Stimulated activated memory B cell treated with anti-CD40 and anti-IgM and Interleukin-4, amounts not matched to agents 10 μg/mL and 1 μg/mL and 100 μg/mL, for 72 hours (primary cell): ENCODE results near the gene RAB12.
A peak's percentile ranks its signal among the peaks of the same experiment; 100 is the strongest.
"Not testable (repeated sequence)": the region's sequence is repeated elsewhere in the genome, so short reads cannot be mapped to it uniquely, and the experiment has no call there.

Experiments used
- ATAC-seq: fragments of 150-1000 bp; cut with Tn5 transposase; 2 replicates; pipeline ENCODE4 v1.10.0; 2021
- H3K27ac Mint-ChIP-seq: one replicate; pipeline ENCODE4 v1.8.0; 2022; ENCODE audit warnings: mild to moderate bottlenecking, mixed read lengths
- H3K27me3 Mint-ChIP-seq: one replicate; pipeline ENCODE4 v1.8.0; 2022; ENCODE audit warnings: mixed read lengths
- H3K36me3 Mint-ChIP-seq: one replicate; pipeline ENCODE4 v1.8.0; 2022; ENCODE audit warnings: mixed read lengths
- H3K4me1 Mint-ChIP-seq: one replicate; pipeline ENCODE4 v1.8.0; 2022; ENCODE audit warnings: mixed read lengths
- H3K4me3 Mint-ChIP-seq: one replicate; pipeline ENCODE4 v1.8.0; 2022; ENCODE audit warnings: mild to moderate bottlenecking, moderate library complexity, mixed read lengths
- H3K9me3 Mint-ChIP-seq: one replicate; pipeline ENCODE4 v1.8.0; 2022; ENCODE audit warnings: mixed read lengths

RAB12 gene

DNA sequence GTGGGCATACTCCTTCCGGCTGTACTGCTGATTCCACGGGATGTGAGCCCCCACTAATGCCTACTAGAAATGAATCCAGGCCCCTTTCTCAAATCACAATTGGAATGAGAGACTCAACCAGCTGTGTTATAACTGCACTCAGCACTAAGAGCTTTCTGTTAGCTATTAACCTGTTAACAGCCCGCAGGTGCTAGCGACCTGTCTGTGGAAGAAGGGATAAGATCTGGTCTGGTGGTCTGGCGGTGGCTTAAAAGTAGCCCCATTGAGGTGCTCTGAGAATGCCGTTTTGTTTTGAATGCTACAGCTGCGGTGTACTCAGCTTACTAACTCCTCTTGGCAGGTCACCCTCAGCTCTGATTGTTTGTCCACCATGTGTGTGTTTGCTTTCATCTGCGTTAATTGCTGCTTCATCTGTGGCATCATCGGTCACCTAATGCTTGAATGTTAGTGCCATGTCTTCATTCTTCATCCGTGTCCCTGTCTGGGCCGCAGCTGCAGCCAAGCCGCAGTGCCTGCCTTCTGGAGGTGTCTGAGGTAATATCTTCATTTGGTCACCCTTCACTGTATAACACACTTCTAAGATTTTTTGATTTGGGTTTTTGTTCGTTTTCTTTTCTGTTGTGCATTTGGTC, 16.3 kb downstream of the RAB12 start:
- no peak for ATAC-seq
- H3K27ac Mint-ChIP-seq, result peak overlapping the region; percentile 72
- no peaks in the 10 kb centered on the region for H3K9me3 Mint-ChIP-seq
- peaks cover 40% of the 10 kb centered on the region for H3K4me1 Mint-ChIP-seq
- H3K36me3 Mint-ChIP-seq, result peaks cover 49% of the 10 kb centered on the region
- no peak overlapping the region for H3K4me3 Mint-ChIP-seq
- no peaks in the 10 kb centered on the region for H3K27me3 Mint-ChIP-seq

DNA sequence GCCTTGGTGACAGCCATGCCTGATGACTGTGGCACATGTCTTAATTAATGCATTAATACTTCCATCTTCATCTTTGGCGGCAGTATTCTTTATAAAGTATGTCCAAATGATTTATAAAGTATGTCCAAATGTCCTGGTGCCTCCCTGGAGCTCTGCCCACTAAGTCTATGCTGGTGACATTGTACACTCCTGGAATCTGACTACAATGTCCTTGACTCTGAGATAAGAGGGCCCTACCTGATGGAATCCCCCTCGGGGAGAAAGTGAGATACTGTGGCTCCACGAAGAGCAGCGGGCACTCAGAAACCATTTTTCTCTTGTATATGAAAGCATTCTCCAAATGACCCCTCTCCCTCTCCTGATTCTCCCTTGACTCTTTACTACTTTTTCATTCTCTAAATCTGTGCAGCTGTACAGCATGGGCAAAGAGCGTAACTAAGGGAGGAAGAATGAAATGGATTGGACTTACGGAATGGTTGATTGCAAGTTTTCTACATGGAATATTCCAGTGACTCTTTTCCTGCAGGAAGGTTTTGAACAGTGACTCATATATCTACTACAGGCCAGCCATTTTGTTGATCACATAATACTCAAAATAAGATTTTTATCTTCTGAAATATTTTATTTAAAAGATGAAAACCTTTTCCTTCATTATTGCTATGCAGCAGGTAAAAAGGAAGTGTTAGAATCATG, 17.3 kb downstream of the RAB12 start:
- Mint-ChIP-seq H3K36me3 (peaks cover 45% of the 10 kb centered on the region), H3K4me3 (no peak overlapping the region), H3K4me1 (peaks cover 32% of the 10 kb centered on the region), H3K27ac (peak overlapping the region; percentile 72), H3K27me3 (no peaks in the 10 kb centered on the region), H3K9me3 (no peaks in the 10 kb centered on the region)
- ATAC-seq, result no peak

DNA sequence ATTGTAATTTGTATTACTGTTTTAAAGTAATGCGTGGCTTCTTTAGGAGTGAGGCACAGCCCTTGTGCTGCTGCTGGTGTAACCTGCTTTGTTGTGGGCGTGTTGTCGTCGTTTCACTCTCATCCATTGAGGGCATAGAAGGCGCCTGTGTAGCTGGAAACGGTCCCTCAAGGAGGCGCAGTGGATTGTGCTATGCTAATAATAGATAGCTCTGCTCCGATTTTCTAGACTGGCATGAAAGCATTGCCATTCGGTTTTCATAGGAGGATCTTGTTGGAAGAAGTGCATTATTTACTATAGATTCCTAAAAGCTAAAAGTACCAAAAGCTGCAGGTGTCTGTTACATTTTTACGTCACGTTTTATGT, 17.9 kb downstream of the RAB12 start:
- H3K4me3 Mint-ChIP-seq, result no peak overlapping the region
- no peaks in the 10 kb centered on the region for H3K9me3 Mint-ChIP-seq
- peaks cover 27% of the 10 kb centered on the region for H3K4me1 Mint-ChIP-seq

DNA sequence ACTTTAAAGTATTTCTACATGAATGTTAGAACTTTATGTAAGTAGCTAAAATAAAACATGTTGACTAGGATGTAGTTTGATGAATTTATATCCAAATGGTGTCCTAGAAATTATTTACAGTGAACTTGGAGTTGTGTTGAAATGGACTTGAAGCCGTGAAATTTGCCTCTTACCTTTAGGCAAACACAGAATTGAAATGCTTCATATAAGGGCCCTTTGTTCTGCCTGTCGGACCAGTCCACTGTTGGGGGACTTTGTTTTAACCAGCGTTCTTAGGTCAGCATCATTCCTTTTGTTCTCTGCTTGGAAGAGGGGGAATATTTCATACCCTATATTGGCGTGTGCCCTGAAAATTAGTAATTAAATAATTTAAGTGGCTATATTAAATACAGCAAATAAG, 18.3 kb downstream of the RAB12 start:
- ATAC-seq, result no peak
- Mint-ChIP-seq H3K9me3 (no peaks in the 10 kb centered on the region), H3K4me3 (no peak overlapping the region), H3K27me3 (no peaks in the 10 kb centered on the region), H3K27ac (no peak overlapping the region), H3K36me3 (peaks cover 35% of the 10 kb centered on the region), H3K4me1 (peaks cover 22% of the 10 kb centered on the region)

More for the DNA sequence above, 17.9 kb downstream of the RAB12 start:
- ATAC-seq, result no peak
- Mint-ChIP-seq H3K27ac (no peak overlapping the region), H3K36me3 (peaks cover 40% of the 10 kb centered on the region), H3K27me3 (no peaks in the 10 kb centered on the region)

DNA sequence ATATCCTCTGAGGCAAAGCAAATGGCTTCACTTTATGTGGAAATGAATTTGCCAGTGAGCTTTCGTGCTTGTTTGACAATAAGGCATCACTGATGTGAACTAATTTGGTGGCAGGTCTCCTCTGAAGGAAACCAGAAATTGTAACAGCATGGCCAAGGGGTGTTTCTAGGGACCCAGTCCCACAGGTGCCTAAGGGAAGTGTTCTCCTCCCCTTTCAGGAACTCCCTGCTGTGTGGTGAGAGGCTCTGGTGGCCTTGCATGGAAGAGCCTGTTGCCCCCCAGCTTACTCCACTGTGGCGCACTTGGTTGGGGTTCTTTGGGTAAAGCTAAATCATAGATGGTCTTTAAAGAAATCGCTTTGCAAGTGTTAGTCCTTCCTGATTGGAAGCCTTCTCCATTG, 20.4 kb downstream of the RAB12 start:
- Mint-ChIP-seq H3K4me1 (peaks cover 1% of the 10 kb centered on the region), H3K4me3 (no peak overlapping the region), H3K27me3 (no peaks in the 10 kb centered on the region), H3K9me3 (no peaks in the 10 kb centered on the region), H3K27ac (no peak overlapping the region), H3K36me3 (peaks cover 47% of the 10 kb centered on the region)
- no peak for ATAC-seq

DNA sequence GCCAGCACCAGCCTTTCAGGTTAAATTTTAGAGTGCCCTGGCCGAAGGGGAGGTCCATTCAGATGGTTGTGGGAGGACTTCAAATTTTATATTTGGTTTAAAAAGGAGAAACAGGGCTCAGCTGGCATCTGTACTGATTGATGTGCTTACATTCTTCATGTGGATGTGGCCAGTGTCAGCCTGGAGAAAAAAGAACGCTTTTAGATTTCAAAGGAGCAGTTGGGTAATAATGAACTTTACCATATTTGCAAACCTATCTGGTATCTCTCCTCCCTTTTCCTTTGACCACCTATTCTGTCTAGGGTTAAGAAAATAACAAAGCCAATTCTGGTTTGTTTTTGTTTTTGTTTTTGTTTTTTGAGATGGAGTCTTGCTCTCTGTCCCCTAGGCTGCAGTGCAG, 21.3 kb downstream of the RAB12 start:
- no peak for ATAC-seq
- Mint-ChIP-seq H3K4me3 (no peak overlapping the region), H3K27me3 (no peaks in the 10 kb centered on the region), H3K27ac (no peak overlapping the region), H3K36me3 (peaks cover 48% of the 10 kb centered on the region), H3K9me3 (no peaks in the 10 kb centered on the region), H3K4me1 (no peaks in the 10 kb centered on the region)

DNA sequence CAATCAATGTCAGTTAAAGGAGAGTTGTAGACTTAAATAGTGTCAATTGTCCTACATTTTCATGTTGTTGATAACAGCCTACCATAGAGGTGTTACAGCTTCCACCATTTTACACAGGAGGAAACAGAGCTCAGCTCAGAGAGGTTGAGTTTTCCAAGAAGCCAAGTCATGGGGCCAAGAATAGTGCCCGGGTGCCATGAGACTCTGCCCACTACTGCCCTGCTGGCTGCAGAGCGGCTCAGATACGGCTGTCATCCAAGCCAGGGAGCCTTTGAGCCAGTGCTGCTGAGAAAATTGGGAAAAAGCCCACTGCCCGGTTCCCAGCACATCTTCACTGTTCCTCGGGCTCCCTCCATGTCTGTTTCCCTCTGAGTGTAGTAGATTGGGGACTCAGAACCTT, 22.0 kb downstream of the RAB12 start:
- Mint-ChIP-seq H3K4me1 (no peaks in the 10 kb centered on the region), H3K27me3 (no peaks in the 10 kb centered on the region), H3K36me3 (peaks cover 47% of the 10 kb centered on the region), H3K4me3 (no peak overlapping the region), H3K9me3 (no peaks in the 10 kb centered on the region), H3K27ac (no peak overlapping the region)
- ATAC-seq, result no peak

DNA sequence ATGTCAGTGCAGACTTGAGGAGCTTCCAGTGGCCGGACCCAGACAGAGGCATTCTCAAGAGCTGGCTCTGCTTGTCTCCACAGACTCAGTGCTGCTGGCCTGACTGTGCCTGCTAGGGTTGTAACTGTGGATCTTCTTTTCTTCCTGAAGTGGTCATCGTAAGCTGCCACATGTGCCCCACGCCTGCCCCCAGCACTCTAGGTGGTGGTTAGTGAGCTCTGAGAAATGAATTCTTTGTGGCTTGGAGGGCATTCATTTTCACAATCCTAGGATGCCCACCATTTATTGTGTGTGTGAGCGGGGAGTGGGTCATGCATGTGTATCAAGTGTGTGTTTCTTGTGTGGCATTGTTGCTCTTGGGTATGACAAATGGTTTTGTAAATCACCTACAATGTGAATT, 23.1 kb downstream of the RAB12 start:
- Mint-ChIP-seq H3K9me3 (no peaks in the 10 kb centered on the region), H3K27ac (no peak overlapping the region), H3K4me1 (no peaks in the 10 kb centered on the region), H3K4me3 (no peak overlapping the region), H3K27me3 (no peaks in the 10 kb centered on the region), H3K36me3 (peaks cover 46% of the 10 kb centered on the region)
- ATAC-seq, result no peak

DNA sequence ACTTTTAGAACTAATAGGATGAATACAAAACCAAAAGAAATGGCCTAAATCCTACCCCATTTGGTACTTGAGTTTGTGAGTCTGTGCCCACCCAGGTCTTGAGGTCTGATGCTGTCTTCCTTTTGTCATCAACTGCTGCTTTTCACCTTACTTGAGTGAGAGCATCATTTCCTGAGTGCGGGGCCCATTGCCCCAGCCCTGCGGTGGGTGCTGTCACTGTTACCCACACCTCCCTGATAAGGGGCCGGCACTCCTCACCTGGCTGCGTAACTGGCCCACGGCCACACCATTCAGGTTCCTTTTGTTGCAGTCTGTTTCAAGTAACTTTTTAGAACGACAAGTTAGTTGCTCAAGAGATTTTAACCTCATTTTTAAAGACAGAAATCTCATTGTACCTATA, 25.3 kb downstream of the RAB12 start:
- Mint-ChIP-seq H3K4me3 (no peak overlapping the region), H3K27ac (no peak overlapping the region), H3K4me1 (no peaks in the 10 kb centered on the region), H3K36me3 (peaks cover 64% of the 10 kb centered on the region), H3K27me3 (no peaks in the 10 kb centered on the region), H3K9me3 (no peaks in the 10 kb centered on the region)
- ATAC-seq, result no peak

DNA sequence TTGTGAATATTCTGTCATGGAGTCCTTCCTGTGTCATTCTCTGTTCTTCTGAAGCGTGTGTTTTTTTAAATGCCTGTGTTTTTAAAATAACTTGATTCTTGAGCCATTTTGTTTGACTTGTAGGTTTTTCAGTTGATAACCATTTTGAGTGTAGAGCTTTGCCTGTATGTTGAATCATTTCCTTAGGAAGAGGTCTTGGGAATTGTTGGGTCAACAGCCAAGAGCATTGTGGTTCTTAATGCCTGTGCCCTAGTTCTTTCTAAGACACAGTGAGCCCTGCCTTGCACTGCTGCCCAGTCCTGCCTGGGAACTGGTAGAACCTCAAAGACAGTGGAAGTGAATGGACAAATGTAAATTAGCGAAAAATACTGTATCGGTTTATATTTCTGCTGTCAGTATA, 25.9 kb downstream of the RAB12 start:
- H3K4me1 Mint-ChIP-seq, result no peaks in the 10 kb centered on the region
- no peaks in the 10 kb centered on the region for H3K27me3 Mint-ChIP-seq
- no peaks in the 10 kb centered on the region for H3K9me3 Mint-ChIP-seq
- H3K36me3 Mint-ChIP-seq, result peaks cover 69% of the 10 kb centered on the region
- no peak overlapping the region for H3K27ac Mint-ChIP-seq
- H3K4me3 Mint-ChIP-seq, result no peak overlapping the region
- ATAC-seq, result no peak

DNA sequence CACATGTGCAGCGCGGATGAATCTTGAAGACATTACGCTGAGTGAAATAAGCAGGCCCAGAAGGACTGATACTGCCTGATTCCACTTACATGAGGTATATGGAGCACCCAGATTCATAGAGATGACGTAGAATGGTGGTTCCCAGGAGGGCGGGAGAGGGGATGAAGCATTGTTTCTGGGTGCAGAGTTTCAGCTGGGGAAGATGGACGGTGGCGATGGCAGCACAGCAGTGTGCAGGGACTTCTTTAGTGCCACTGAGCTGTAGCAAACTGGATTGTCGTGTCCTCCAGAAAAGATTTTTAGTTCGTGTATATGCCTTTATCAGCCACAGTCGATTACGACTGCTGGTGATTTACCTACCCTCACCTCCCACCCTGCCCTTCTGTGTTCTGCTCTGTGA, 30.5 kb downstream of the RAB12 start:
- peaks cover 60% of the 10 kb centered on the region for H3K36me3 Mint-ChIP-seq
- H3K9me3 Mint-ChIP-seq, result no peaks in the 10 kb centered on the region
- H3K4me1 Mint-ChIP-seq, result peaks cover 7% of the 10 kb centered on the region
- H3K4me3 Mint-ChIP-seq, result no peak overlapping the region
- ATAC-seq, result no peak
- no peaks in the 10 kb centered on the region for H3K27me3 Mint-ChIP-seq
- no peak overlapping the region for H3K27ac Mint-ChIP-seq

DNA sequence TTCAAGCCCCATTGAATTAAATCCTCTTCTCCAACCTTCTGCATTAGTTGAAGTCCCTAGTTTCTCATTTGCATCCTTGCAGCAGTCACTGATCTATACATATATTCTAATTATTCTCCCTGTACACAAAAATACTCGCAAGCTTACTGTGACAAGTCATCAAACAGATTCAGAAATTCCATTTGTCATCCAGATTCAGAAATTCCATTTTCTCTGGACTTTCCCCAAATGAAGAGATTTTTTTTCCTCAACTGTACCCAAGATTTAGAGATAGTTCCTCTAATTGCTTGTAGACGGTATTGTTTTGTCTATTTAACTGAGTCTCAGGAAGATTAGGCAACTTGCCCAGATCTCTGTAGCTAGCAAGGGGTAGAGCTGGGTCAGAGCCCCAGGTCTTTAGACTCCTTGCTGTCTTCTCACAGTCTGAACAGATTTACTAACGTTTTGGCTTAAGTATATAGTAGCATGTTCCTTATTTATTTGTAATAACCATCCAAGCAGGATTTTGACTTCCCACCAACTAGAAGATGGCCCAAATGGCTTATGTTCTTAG, 34.2 kb downstream of the RAB12 start:
- no peak overlapping the region for H3K4me3 Mint-ChIP-seq
- peaks cover 5% of the 10 kb centered on the region for H3K9me3 Mint-ChIP-seq
- H3K27ac Mint-ChIP-seq, result no peak overlapping the region
- H3K4me1 Mint-ChIP-seq, result peaks cover 7% of the 10 kb centered on the region
- peaks cover 32% of the 10 kb centered on the region for H3K36me3 Mint-ChIP-seq
- no peaks in the 10 kb centered on the region for H3K27me3 Mint-ChIP-seq
- no peak for ATAC-seq

DNA sequence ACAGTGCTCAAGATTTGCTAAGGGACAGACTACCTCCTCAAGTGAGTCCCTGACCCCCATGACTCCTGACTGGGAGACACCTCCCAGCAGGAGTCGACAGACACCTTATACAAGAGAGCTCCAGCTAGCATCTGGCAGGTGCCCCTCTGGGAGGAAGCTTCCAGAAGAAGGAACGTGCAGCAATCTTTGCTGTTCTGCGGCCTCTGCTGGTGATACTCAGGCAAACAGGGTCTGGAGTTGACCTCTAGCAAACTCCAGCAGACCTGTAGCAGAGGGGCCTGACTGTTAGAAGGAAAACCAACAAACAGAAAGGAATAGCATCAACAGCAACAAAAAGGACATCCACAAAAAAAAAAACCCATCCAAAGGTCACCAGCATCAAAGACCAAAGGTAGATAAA, 38.1 kb downstream of the RAB12 start:
- peaks cover 23% of the 10 kb centered on the region for H3K4me1 Mint-ChIP-seq
- H3K27ac Mint-ChIP-seq, ATAC-seq, H3K9me3 Mint-ChIP-seq, H3K27me3 Mint-ChIP-seq, H3K4me3 Mint-ChIP-seq, H3K36me3 Mint-ChIP-seq: not testable (repeated sequence)

DNA sequence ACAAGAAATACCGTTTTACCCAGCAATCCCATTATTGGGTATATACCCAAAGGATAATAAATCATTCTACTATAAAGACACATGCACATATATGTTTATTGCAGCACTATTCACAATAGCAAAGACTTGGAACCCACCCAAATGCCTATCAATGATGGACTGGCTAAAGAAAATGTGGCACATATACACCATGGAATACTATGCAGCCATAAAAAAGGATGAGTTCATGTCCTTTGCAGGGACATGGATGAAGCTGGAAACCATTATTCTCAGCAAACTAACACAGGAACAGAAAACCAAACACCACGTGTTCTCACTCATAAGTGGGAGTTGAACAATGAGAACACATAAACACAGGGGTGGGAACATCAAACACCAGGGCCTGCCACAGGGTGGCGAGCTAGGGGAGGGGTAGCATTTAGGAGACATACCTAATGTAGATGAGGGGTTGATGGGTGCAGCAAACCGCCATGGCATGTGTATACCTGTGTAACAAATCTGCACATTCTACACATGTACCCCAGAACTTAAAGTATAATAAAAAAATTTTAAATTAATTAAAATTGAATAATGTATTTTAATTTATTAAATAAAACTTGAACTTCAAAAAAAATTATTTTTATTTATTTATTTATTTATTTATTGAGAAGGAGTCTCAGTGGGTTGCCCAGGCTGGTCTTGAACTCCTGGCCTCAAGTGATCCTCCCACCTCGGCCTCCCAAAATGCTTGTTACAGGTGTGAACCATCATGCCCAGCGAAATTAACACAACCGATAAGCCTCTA, 42.4 kb downstream of the RAB12 start:
- peaks cover 16% of the 10 kb centered on the region for H3K4me1 Mint-ChIP-seq
- ATAC-seq, H3K36me3 Mint-ChIP-seq, H3K9me3 Mint-ChIP-seq, H3K27me3 Mint-ChIP-seq, H3K27ac Mint-ChIP-seq, H3K4me3 Mint-ChIP-seq: not testable (repeated sequence)

DNA sequence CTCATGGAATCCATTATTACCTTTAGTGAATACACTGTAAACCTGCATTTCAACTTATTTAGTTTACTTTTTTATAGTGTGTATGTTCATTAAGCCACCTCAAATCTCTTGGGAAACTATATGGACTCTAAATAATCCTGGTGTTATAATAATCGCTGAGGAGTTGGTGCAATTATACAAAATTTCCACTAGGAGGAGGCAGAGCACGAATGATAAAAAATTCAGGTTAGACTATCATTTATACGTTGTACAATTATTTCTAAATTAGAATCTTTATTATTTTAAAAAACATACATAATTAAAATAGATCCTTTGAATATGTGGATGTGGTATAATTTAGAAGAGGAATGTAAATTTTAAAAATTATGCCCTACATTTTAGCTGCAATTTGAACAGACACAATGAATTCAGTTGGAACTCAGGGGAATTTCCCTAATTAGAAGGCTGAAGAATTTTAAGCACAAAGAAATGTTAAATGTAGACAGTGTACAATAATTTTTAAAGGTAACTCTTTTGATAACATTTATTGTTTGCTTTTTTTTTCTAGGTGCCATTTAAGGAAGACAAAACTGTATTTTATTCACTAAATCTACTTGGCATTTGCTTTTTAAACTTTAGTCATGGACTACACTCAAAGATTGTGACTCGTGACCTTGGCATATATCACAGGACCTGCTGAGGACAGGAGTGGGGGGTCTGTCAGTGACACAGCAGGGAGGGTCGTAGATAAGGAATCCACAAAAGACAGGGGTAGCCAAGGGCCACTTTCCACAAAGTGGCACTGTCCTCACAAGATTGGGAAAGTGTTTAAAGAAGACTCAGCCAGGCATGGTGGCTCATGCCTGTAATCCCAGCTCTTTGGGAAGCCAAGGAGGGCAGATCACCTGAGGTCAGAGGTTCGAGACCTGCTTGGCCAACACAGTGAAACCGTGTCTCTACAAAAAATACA, 45.5 kb downstream of the RAB12 start:
- ATAC-seq, result no peak
- no peaks in the 10 kb centered on the region for H3K36me3 Mint-ChIP-seq
- peaks cover 6% of the 10 kb centered on the region for H3K4me1 Mint-ChIP-seq
- H3K4me3 Mint-ChIP-seq, result no peak overlapping the region
- no peaks in the 10 kb centered on the region for H3K9me3 Mint-ChIP-seq
- H3K27ac Mint-ChIP-seq, result no peak overlapping the region
- H3K27me3 Mint-ChIP-seq, result no peaks in the 10 kb centered on the region
